HepG2 (cell line): ENCODE measurements around the gene COX15. TPM values are rescaled to one million over a fixed set of nuclear protein-coding genes. Genes with fewer than 3 reads are reported as not detected.

ENCODE experiments used
- DMTF1 ChIP-seq: sonication (generic); formaldehyde crosslinking; IDR thresholded peaks from 2 replicates; pipeline ENCODE4 v1.4.0; 2020; ENCODE audit warnings: mild to moderate bottlenecking, missing genetic modification reagents
- FUBP1 ChIP-seq: sonication (generic); formaldehyde crosslinking; IDR thresholded peaks from 2 replicates; pipeline ENCODE4 v1.5.1; 2020; ENCODE audit warnings: missing genetic modification reagents, mild to moderate bottlenecking, borderline replicate concordance
- HNF1B ChIP-seq: sonication (generic); formaldehyde crosslinking; IDR thresholded peaks from 2 replicates; pipeline ENCODE4 v1.5.1; 2020; ENCODE audit warnings: mild to moderate bottlenecking, moderate library complexity, missing genetic modification reagents
- HOXA3 ChIP-seq: sonication (generic); formaldehyde crosslinking; IDR thresholded peaks from 2 replicates; pipeline ENCODE4 v1.5.0; 2020; ENCODE audit warnings: missing genetic modification reagents
- KDM5A ChIP-seq: fragments of 200-600 bp; sonication (generic); IDR thresholded peaks from 2 replicates; pipeline ENCODE4 v1.7.0; 2018; ENCODE audit warnings: antibody characterized with exemption, mild to moderate bottlenecking, low read length, borderline replicate concordance
- MAFG ChIP-seq: sonication (generic); formaldehyde crosslinking; IDR thresholded peaks from 2 replicates; pipeline ENCODE4 v1.5.1; 2020; ENCODE audit warnings: mild to moderate bottlenecking, missing genetic modification reagents
- MBD4 ChIP-seq: IDR thresholded peaks from 2 replicates; pipeline ENCODE4 v1.6.1; 2012; ENCODE audit warnings: low read length, inconsistent platforms, borderline replicate concordance
- MTA3 ChIP-seq: sonication (generic); formaldehyde crosslinking; IDR thresholded peaks from 2 replicates; pipeline ENCODE4 v1.4.0; 2020; ENCODE audit warnings: missing genetic modification reagents
- MZF1 ChIP-seq: sonication (generic); formaldehyde crosslinking; IDR thresholded peaks from 2 replicates; pipeline ENCODE4 v1.8.1; 2023; ENCODE audit warnings: mild to moderate bottlenecking, missing genetic modification reagents, borderline replicate concordance
- RBFOX2 ChIP-seq: fragments of 200-400 bp; formaldehyde crosslinking; IDR thresholded peaks from 2 replicates; pipeline ENCODE4 v1.6.1; 2017; ENCODE audit warnings: low read depth, mild to moderate bottlenecking, low read length
- RBM22 ChIP-seq: fragments of 200-400 bp; formaldehyde crosslinking; optimal IDR thresholded peaks from 2 replicates; pipeline ENCODE3; 2017; ENCODE audit warnings: mild to moderate bottlenecking, low read length, moderate library complexity
- SIN3B ChIP-seq: fragments of 150-350 bp; IDR thresholded peaks from 2 replicates; pipeline ENCODE4 v1.6.1; 2014; ENCODE audit warnings: low read length
- STAT5B ChIP-seq: sonication (generic); formaldehyde crosslinking; IDR thresholded peaks from 2 replicates; pipeline ENCODE4 v1.4.0; 2020; ENCODE audit warnings: missing genetic modification reagents
- THAP11 ChIP-seq: IDR thresholded peaks from 2 replicates; pipeline ENCODE4 v1.6.1; 2016; ENCODE audit warnings: missing biosample characterization, missing genetic modification reagents
- YEATS4 ChIP-seq: sonication (generic); formaldehyde crosslinking; IDR thresholded peaks from 2 replicates; pipeline ENCODE4 v1.4.0; 2020; ENCODE audit warnings: missing genetic modification reagents, borderline replicate concordance
- ZKSCAN1 ChIP-seq: fragments of 150-350 bp; IDR thresholded peaks from 2 replicates; pipeline ENCODE4 v1.6.1; 2014; ENCODE audit warnings: low read length
- ZNF136 ChIP-seq: sonication (generic); formaldehyde crosslinking; IDR thresholded peaks from 2 replicates; pipeline ENCODE4 v1.8.1; 2022; ENCODE audit warnings: low read depth, mild to moderate bottlenecking, moderate library complexity, missing genetic modification reagents
- ZNF577 ChIP-seq: sonication (generic); formaldehyde crosslinking; IDR thresholded peaks from 2 replicates; pipeline ENCODE4 v1.4.0; 2020; ENCODE audit warnings: mild to moderate bottlenecking, low read depth, missing genetic modification reagents, borderline replicate concordance
- ZNF740 ChIP-seq: sonication (generic); formaldehyde crosslinking; IDR thresholded peaks from 2 replicates; pipeline ENCODE4 v1.4.0; 2020; ENCODE audit warnings: missing genetic modification reagents
- ZNF746 ChIP-seq: sonication (generic); formaldehyde crosslinking; IDR thresholded peaks from 2 replicates; pipeline ENCODE4 v1.8.0; 2022; ENCODE audit warnings: mild to moderate bottlenecking, missing genetic modification reagents
- ZNF749 ChIP-seq: sonication (generic); formaldehyde crosslinking; IDR thresholded peaks from 2 replicates; pipeline ENCODE4 v1.8.0; 2022; ENCODE audit warnings: mild to moderate bottlenecking, missing genetic modification reagents, moderate library complexity, borderline replicate concordance
- ZNF766 ChIP-seq: sonication (generic); formaldehyde crosslinking; IDR thresholded peaks from 2 replicates; pipeline ENCODE4 v1.5.0; 2020; ENCODE audit warnings: missing genetic modification reagents, borderline replicate concordance
- ZNF775 ChIP-seq: sonication (generic); formaldehyde crosslinking; IDR thresholded peaks from 2 replicates; pipeline ENCODE4 v1.4.0; 2020; ENCODE audit warnings: missing genetic modification reagents, mild to moderate bottlenecking, moderate library complexity, borderline replicate concordance
- ZNF83 ChIP-seq: sonication (generic); formaldehyde crosslinking; IDR thresholded peaks from 2 replicates; pipeline ENCODE4 v1.4.0; 2020; ENCODE audit warnings: missing genetic modification reagents, mild to moderate bottlenecking, borderline replicate concordance
- polyA plus RNA-seq, 8 experiments: library from polyadenylated mRNA; depleted of rRNA in 3 of 8; stranded (reverse) in 7 of 8; unstranded in 1 of 8; fragments of >200 nt; fragmentation: Illumina TruSeq in 4 of 8; extraction: Trizol in 4 of 8; gene quantifications; 2 replicates each; pipeline versions ENCODE4 v1.2.1 to v1.2.3, GENCODE V29; 2011 to 2016; ENCODE audit warnings: low read depth in 4 of 8, missing spikeins in 1 of 8, mixed read lengths in 1 of 8; ENCODE audit not compliant: insufficient read depth in 1 of 8
- total RNA-seq, 5 experiments: library from RNA; depleted of rRNA; stranded (reverse); fragments of >200 nt; fragmentation: Illumina TruSeq; extraction: Trizol; gene quantifications; 2 replicates each; pipeline ENCODE4 v1.2.3, GENCODE V29; 2016; ENCODE audit warnings: low read depth in 1 of 5

The COX15 gene
- total and polyA plus RNA-seq, 2 of the 13 experiments (the other 11 are each of a cell fraction or from before 2014, with no cell fraction given) = 19.2 to 44.7 TPM

GRCh38 chr10:99731306-99732032 lies 458 bp downstream of the COX15 start (continued):
- 0 out of 2 replicates have a peak, but pooled peaks have one; percentile 3 for TF ChIP-seq YEATS4
- no peak for TF ChIP-seq MBD4
- TF ChIP-seq ZKSCAN1 = no peak
- TF ChIP-seq RBFOX2 = no peak
- TF ChIP-seq DMTF1 (CRISPR knock-in tag) = 0 out of 2 replicates have a peak, but pooled peaks have one; percentile 20
- peak; percentile 12; the same call in 1 of the 2 replicates for TF ChIP-seq ZNF746 (CRISPR knock-in tag)
- TF ChIP-seq ZNF577 (CRISPR knock-in tag) = 0 out of 2 replicates have a peak, but pooled peaks have one; percentile 47
- TF ChIP-seq KDM5A = peak; percentile 84; the same call in 1 of the 2 replicates
- TF ChIP-seq STAT5B (CRISPR knock-in tag) = no peak
- TF ChIP-seq ZNF740 (CRISPR knock-in tag) = no peak
- TF ChIP-seq RBM22 = no peak
- no peak for TF ChIP-seq ZNF775
- no peak for TF ChIP-seq MZF1
- no peak for TF ChIP-seq ZNF766
- TF ChIP-seq FUBP1 = no peak
- no peak for TF ChIP-seq HNF1B
- no peak for TF ChIP-seq THAP11 (CRISPR knock-in tag)
- no peak for TF ChIP-seq ZNF136 (CRISPR knock-in tag)
- no peak for TF ChIP-seq ZNF749 (CRISPR knock-in tag)
- TF ChIP-seq MTA3 (CRISPR knock-in tag) = no peak
- TF ChIP-seq HOXA3 (CRISPR knock-in tag) = no peak
- no peak for TF ChIP-seq SIN3B
- TF ChIP-seq ZNF83 = peak; percentile 81; the same call in 1 of the 2 replicates
- TF ChIP-seq MAFG (CRISPR knock-in tag) = no peak
